NCI-H2227 (cell line): ENCODE data around the gene ANKRD65.
A peak's percentile ranks its signal among the peaks of the same experiment; 100 is the strongest.
"Not testable (repeated sequence)": the region's sequence is repeated elsewhere in the genome, so short reads cannot be mapped to it uniquely, and the experiment has no call there.

Experiments
- DNase-seq: peaks from one replicate; lab custom pipeline; 2025; ENCODE audit not compliant: unreplicated experiment; lab: John Stamatoyannopoulos, UW

The ANKRD65 gene

GRCh38 chr1:1430992-1431844 lies 10.1 kb upstream of the ANKRD65 start:
- no peak for DNase-seq

- DNase-seq, result peak; percentile 62
Measured at GRCh38 chr1:1430114-1430982, 9.3 kb upstream of the ANKRD65 start.

- DNase-seq, result no peak
Measured at GRCh38 chr1:1429671-1430073, 8.6 kb upstream of the ANKRD65 start.

GRCh38 chr1:1428967-1429366 lies 7.9 kb upstream of the ANKRD65 start:
- DNase-seq, result not testable (repeated sequence)

GRCh38 chr1:1428174-1428573 lies 7.1 kb upstream of the ANKRD65 start:
- DNase-seq, result no peak

GRCh38 chr1:1427820-1428148 lies 6.7 kb upstream of the ANKRD65 start:
- peak; percentile 47 for DNase-seq

GRCh38 chr1:1427106-1427819 lies 6.2 kb upstream of the ANKRD65 start:
- peak; percentile 79 for DNase-seq

- no peak for DNase-seq
Measured at GRCh38 chr1:1426496-1427105, 5.5 kb upstream of the ANKRD65 start.

- DNase-seq, result no peak
Measured at GRCh38 chr1:1425753-1426495, 4.8 kb upstream of the ANKRD65 start.

GRCh38 chr1:1425426-1425752 lies 4.3 kb upstream of the ANKRD65 start:
- no peak for DNase-seq

- no peak for DNase-seq
Measured at GRCh38 chr1:1424707-1425106, 3.6 kb upstream of the ANKRD65 start.

GRCh38 chr1:1423245-1423597 lies 2.1 kb upstream of the ANKRD65 start:
- no peak for DNase-seq

- DNase-seq, result no peak
Measured at GRCh38 chr1:1422465-1423244, 1.6 kb upstream of the ANKRD65 start.

GRCh38 chr1:1421907-1422464 lies 910 bp upstream of the ANKRD65 start:
- no peak for DNase-seq

- no peak for DNase-seq
Measured at GRCh38 chr1:1420654-1421141, 378 bp downstream of the ANKRD65 start.

GRCh38 chr1:1419813-1420653 lies 1.0 kb downstream of the ANKRD65 start:
- DNase-seq, result no peak

- no peak for DNase-seq
Measured at GRCh38 chr1:1419363-1419812, 1.7 kb downstream of the ANKRD65 start.
